GM23248 (cell line): ENCODE measurements around the gene MYO16. TPM values are rescaled to one million over a fixed set of nuclear protein-coding genes. Genes with fewer than 3 reads are reported as not detected.

Source experiments
- DNase-seq: peaks from one replicate; pipeline ENCODE4 v3.0.0-alpha.2; 2015
- H2AFZ ChIP-seq: fragments of 200-600 bp; sonication (generic); 2 replicates; pipeline ENCODE4 v1.6.1; 2016; ENCODE audit warnings: antibody characterized with exemption
- H3F3A ChIP-seq: fragments of 200-600 bp; sonication (generic); 2 replicates; pipeline ENCODE4 v1.6.1; 2016; ENCODE audit warnings: mild to moderate bottlenecking, antibody characterized with exemption, mixed run types; ENCODE audit not compliant: insufficient read depth
- H3K27ac ChIP-seq: fragments of 200-600 bp; sonication (generic); 2 replicates; pipeline ENCODE4 v1.5.1; 2016; ENCODE audit warnings: mild to moderate bottlenecking
- H3K27me3 ChIP-seq: fragments of 200-600 bp; sonication (generic); replicated peaks from 2 replicates; pipeline ENCODE4 v1.6.1; 2016; ENCODE audit warnings: mild to moderate bottlenecking; ENCODE audit not compliant: insufficient read depth
- H3K36me3 ChIP-seq: fragments of 200-600 bp; sonication (generic); 2 replicates; pipeline ENCODE4 v1.6.1; 2016; ENCODE audit warnings: low read depth, mild to moderate bottlenecking
- H3K4me1 ChIP-seq: fragments of 200-600 bp; sonication (generic); 2 replicates; pipeline ENCODE4 v1.6.1; 2016; ENCODE audit warnings: mild to moderate bottlenecking; ENCODE audit not compliant: insufficient read depth
- H3K4me2 ChIP-seq: fragments of 200-600 bp; sonication (generic); one replicate; pipeline ENCODE4 v1.6.1; 2016; ENCODE audit warnings: mild to moderate bottlenecking; ENCODE audit not compliant: unreplicated experiment
- H3K4me3 ChIP-seq: fragments of 200-600 bp; sonication (generic); 2 replicates; pipeline ENCODE4 v1.5.1; 2016; ENCODE audit warnings: mild to moderate bottlenecking
- H3K79me2 ChIP-seq: fragments of 200-600 bp; sonication (generic); 2 replicates; pipeline ENCODE4 v1.6.1; 2016; ENCODE audit warnings: mild to moderate bottlenecking; ENCODE audit not compliant: insufficient read depth
- H3K9ac ChIP-seq: fragments of 200-600 bp; sonication (generic); 2 replicates; pipeline ENCODE4 v1.6.1; 2016; ENCODE audit warnings: mild to moderate bottlenecking
- H3K9me2 ChIP-seq: fragments of 200-600 bp; sonication (generic); 2 replicates; pipeline ENCODE4 v1.6.1; 2016; ENCODE audit warnings: mixed run types, mild to moderate bottlenecking, moderate library complexity; ENCODE audit not compliant: insufficient read depth
- H3K9me3 ChIP-seq: fragments of 200-600 bp; sonication (generic); one replicate; pipeline ENCODE4 v1.6.1; 2017; ENCODE audit warnings: low read depth
- H4K20me1 ChIP-seq: fragments of 200-600 bp; sonication (generic); 2 replicates; pipeline ENCODE4 v1.6.0; 2016; ENCODE audit not compliant: insufficient read depth
- EZH2 ChIP-seq: fragments of 200-600 bp; sonication (generic); IDR thresholded peaks from 2 replicates; pipeline ENCODE4 v1.6.1; 2018; ENCODE audit warnings: antibody characterized with exemption, mild to moderate bottlenecking; ENCODE audit not compliant: insufficient read depth, poor library complexity, severe bottlenecking
- EZH2phosphoT487 ChIP-seq: fragments of 200-600 bp; sonication (generic); IDR thresholded peaks from 2 replicates; pipeline ENCODE4 v1.6.1; 2018; ENCODE audit warnings: antibody characterized with exemption, moderate library complexity, mild to moderate bottlenecking, low read depth; ENCODE audit not compliant: insufficient read depth
- WGBS, 2 experiments: methylation state at CpG; one replicate each; pipeline ENCODE4 v1.1.6; 2015 to 2017; ENCODE audit warnings: low lambda C conversion rate in 2 of 2, low coverage in 1 of 2; ENCODE audit errors: missing lambda C conversion rate in 2 of 2; 5-methylcytosine and 5-hydroxymethylcytosine counted together
- in situ Hi-C: fragments of 300-500 bp; cut with MboI; formaldehyde crosslinking; loops from 2 replicates; pipeline ENCODE4 v1.15.0; 2020
- polyA plus RNA-seq: library from polyadenylated mRNA; unstranded; fragments of >200 nt; fragmentation: Nextera tagmentation; extraction: Ambion mirVana; gene quantifications from 2 replicates; pipeline ENCODE4 v1.2.1, GENCODE V29; 2016
- total RNA-seq: library from RNA; depleted of rRNA; stranded (reverse); fragments of >200 nt; shearing (Covaris generic); gene quantifications from 2 replicates; pipeline ENCODE4 v1.2.3, GENCODE V29; 2014

The MYO16 gene
- total and polyA plus RNA-seq, 2 experiments from 2014 or later: not detected

DNA sequence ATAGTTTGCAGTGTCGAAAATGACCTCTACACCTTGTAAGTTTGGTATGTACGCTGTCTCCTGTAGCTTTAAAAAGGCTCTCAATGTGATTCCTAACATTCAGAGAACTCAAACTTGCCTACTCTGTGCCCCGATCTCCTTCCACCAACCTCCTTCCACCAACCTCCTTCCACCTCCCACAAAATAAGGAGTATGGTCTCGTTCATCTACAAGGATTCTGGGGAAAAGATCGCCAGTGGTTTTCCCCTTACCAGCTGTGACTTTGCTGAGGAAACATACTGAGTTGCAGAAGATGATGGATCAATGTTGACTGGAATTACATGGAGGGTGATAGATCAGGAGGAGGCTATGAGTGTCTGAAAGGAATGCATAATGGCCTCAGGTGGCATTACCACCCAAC is 16.0 kb downstream of the MYO16 start:
- H3K36me3 ChIP-seq: no peaks in the 10 kb centered on the region
- no peaks in the 10 kb centered on the region for H4K20me1 ChIP-seq
- no peak overlapping the region for H2AFZ ChIP-seq
- 11 to 14% methylated on average over 5 of the region's 5 CpGs for WGBS, 2 experiments
- no peaks in the 10 kb centered on the region for H3K9me2 ChIP-seq
- H3K79me2 ChIP-seq: no peaks in the 10 kb centered on the region
- H3K4me2 ChIP-seq: no peak overlapping the region
- in situ Hi-C loops: no loop called here
- no peak for TF ChIP-seq EZH2
- TF ChIP-seq EZH2phosphoT487: no peak
- H3K27me3 ChIP-seq: no peaks in the 10 kb centered on the region
- H3K27ac ChIP-seq: no peak overlapping the region
- H3K9me3 ChIP-seq: no peaks in the 10 kb centered on the region
- no peak overlapping the region for H3K4me3 ChIP-seq
- no peaks in the 10 kb centered on the region for H3F3A ChIP-seq
- no peaks in the 10 kb centered on the region for H3K4me1 ChIP-seq
- no peak overlapping the region for H3K9ac ChIP-seq
- DNase-seq: no peak

DNA sequence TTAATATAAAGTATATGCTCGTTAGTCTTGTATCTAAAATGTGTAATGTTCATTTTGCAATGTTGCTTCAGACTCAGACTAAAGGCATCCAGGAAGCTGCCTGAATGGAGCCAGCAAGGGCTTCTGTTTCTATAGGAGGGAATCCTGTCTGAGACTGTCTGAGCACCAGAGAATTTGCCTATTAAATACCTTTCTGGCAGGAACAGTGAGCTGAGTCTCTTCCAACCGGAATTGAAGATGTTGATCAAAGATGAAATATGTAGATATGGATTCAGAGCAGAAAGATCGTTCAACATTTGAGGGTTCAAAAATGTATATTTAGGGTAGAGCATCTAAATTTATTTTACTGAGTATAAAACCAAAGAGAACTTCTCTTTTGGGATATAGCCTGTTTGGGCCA is 20.9 kb downstream of the MYO16 start:
- DNase-seq: no peak
- H2AFZ ChIP-seq: no peak overlapping the region
- no peak for TF ChIP-seq EZH2phosphoT487
- TF ChIP-seq EZH2: no peak
- no peaks in the 10 kb centered on the region for H3K9me2 ChIP-seq
- 13 to 19% methylated on average over 3 of the region's 3 CpGs for WGBS, 2 experiments
- H3K27me3 ChIP-seq: no peaks in the 10 kb centered on the region
- in situ Hi-C loops: no loop called here
- no peak overlapping the region for H3K27ac ChIP-seq
- no peaks in the 10 kb centered on the region for H3K36me3 ChIP-seq
- H3K4me1 ChIP-seq: no peaks in the 10 kb centered on the region
- no peaks in the 10 kb centered on the region for H3K79me2 ChIP-seq
- no peak overlapping the region for H3K9ac ChIP-seq
- H3K4me2 ChIP-seq: no peak overlapping the region
- H3K9me3 ChIP-seq: no peaks in the 10 kb centered on the region
- H3K4me3 ChIP-seq: no peak overlapping the region
- H4K20me1 ChIP-seq: no peaks in the 10 kb centered on the region
- no peaks in the 10 kb centered on the region for H3F3A ChIP-seq

DNA sequence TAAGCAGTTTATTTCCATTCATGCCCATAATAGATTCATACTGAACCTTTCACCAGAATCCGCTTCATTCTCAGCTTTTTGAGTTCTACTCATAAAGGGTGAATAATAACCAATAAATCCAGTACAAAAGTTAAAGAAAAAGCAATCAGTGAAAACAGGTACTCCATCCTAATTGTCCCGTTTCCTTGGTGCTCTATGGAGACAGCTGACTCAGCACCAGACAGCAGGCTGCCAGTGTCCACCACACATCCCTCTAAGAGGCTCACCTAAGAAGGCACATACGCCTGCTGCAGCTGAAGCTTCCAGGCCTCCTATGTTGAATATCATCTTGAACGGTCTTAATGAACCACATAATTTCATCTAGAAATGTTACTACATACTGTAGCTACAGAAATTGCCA is 27.3 kb downstream of the MYO16 start:
- Histone ChIP-seq H3K4me2 (no peak overlapping the region), H3K27ac (no peak overlapping the region), H4K20me1 (no peaks in the 10 kb centered on the region), H3K27me3 (no peaks in the 10 kb centered on the region), H3K4me3 (no peak overlapping the region), H3K9me3 (no peaks in the 10 kb centered on the region), H3K4me1 (no peaks in the 10 kb centered on the region), H3K36me3 (no peaks in the 10 kb centered on the region), H2AFZ (no peak overlapping the region), H3F3A (no peaks in the 10 kb centered on the region), H3K79me2 (no peaks in the 10 kb centered on the region), H3K9me2 (no peaks in the 10 kb centered on the region), H3K9ac (no peak overlapping the region)
- TF ChIP-seq EZH2: no peak
- no peak for TF ChIP-seq EZH2phosphoT487
- no peak for DNase-seq
- in situ Hi-C loops: no loop called here
- WGBS, 2 experiments: 18 to 21% methylated on average over 4 of the region's 4 CpGs

DNA sequence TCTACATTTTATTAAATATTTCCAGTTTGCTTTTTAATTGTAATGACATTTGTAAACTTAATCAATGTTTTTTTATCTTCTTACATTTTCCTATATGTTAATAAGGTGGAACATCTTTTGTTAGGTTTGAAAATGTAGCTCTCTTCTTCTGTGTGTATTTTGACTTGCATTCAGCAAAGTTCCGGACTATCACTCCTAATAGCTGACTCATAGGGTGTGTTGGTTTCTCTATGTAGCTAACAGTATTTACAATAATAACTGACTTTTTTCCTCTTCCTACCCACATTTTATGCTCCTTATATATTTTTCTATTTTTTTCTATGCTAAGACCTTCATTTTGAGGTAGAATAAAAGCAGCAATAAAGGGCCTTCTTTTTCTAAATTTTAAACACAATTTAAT is 28.1 kb downstream of the MYO16 start:
- Histone ChIP-seq H4K20me1 (no peaks in the 10 kb centered on the region), H3K4me2 (no peak overlapping the region), H3K79me2 (no peaks in the 10 kb centered on the region), H3K4me1 (no peaks in the 10 kb centered on the region), H2AFZ (no peak overlapping the region), H3K4me3 (no peak overlapping the region), H3K9me3 (no peaks in the 10 kb centered on the region), H3K9ac (no peak overlapping the region), H3K27me3 (no peaks in the 10 kb centered on the region), H3F3A (no peaks in the 10 kb centered on the region), H3K36me3 (no peaks in the 10 kb centered on the region), H3K27ac (no peak overlapping the region), H3K9me2 (no peaks in the 10 kb centered on the region)
- in situ Hi-C loops: no loop called here
- DNase-seq: no peak
- 21 to 28% methylated on average over 1 of the region's 1 CpG for WGBS, 2 experiments
- TF ChIP-seq EZH2: no peak
- no peak for TF ChIP-seq EZH2phosphoT487

DNA sequence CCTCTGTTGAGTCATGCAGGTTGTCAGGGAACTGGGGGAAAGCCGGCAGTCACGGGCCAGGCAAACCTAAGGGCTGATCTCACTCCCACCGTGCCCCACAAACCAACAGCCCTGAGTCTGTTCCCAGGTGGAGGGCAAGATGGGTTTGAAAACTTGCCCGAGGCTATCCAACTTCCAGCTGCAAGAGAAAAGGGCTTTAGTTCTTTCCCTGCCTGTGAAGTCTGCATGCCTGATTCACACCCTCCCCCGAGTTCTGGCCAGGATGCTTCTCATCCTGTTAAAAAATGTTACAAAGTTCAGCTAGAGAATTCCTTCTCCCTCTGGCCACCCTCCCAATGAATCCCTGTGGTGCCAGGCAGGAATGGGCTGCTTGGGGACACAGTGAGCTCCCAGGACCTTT is 33.1 kb downstream of the MYO16 start:
- Histone ChIP-seq H3K36me3 (no peaks in the 10 kb centered on the region), H3K4me1 (no peaks in the 10 kb centered on the region), H3K9me3 (no peaks in the 10 kb centered on the region), H3K4me3 (no peak overlapping the region), H3K9ac (no peak overlapping the region), H4K20me1 (no peaks in the 10 kb centered on the region), H3K4me2 (no peak overlapping the region), H3K9me2 (no peaks in the 10 kb centered on the region), H3K79me2 (no peaks in the 10 kb centered on the region), H3F3A (no peaks in the 10 kb centered on the region), H3K27me3 (no peaks in the 10 kb centered on the region), H2AFZ (no peak overlapping the region), H3K27ac (no peak overlapping the region)
- no peak for DNase-seq
- TF ChIP-seq EZH2phosphoT487 (no peak), EZH2 (no peak)
- WGBS, 2 experiments: 22 to 28% methylated on average over 5 of the region's 5 CpGs
- in situ Hi-C loops: no loop called here
